Mucosa of descending colon (tissue), 3 donors: ENCODE data around the gene DNAH10. TPM values are rescaled to one million over a fixed set of nuclear protein-coding genes. Genes with fewer than 3 reads are reported as not detected.

Source experiments
- ATAC-seq: fragments of 200-7000 bp; cut with Tn5 transposase; one replicate; pipeline ENCODE4 v1.9.1; 2020; ENCODE audit warnings: mild to moderate bottlenecking, moderate library complexity
- DNase-seq, 3 donors: peaks; one replicate each; pipeline ENCODE4 v3.0.0-alpha.2; 2020
- H3K36me3 ChIP-seq: fragments of 200-600 bp; one replicate; pipeline ENCODE4 v1.8.0; 2021; ENCODE audit warnings: low read depth, mild to moderate bottlenecking
- H3K4me1 ChIP-seq: fragments of 200-600 bp; one replicate; pipeline ENCODE4 v1.8.0; 2021; ENCODE audit warnings: low read depth, mild to moderate bottlenecking
- H3K4me3 ChIP-seq: fragments of 200-600 bp; one replicate; pipeline ENCODE4 v1.8.0; 2021; ENCODE audit warnings: mild to moderate bottlenecking
- H3K9me3 ChIP-seq: fragments of 200-600 bp; one replicate; pipeline ENCODE4 v1.8.0; 2021; ENCODE audit warnings: mild to moderate bottlenecking
- CTCF ChIP-seq: fragments of 200-600 bp; IDR thresholded peaks from one replicate; pipeline ENCODE4 v1.8.0; 2022; ENCODE audit warnings: antibody characterized with exemption, mild to moderate bottlenecking
- intact Hi-C, 2 donors: fragments of 100-400 bp; cut with DNase I in 1 of 2; cut with micrococcal nuclease in 1 of 2; formaldehyde crosslinking; loops; one replicate each; pipeline versions ENCODE4 v1.11.0 to v1.11.1; 2022; cut with DNase I, micrococcal nuclease
- total RNA-seq, 3 donors: library from RNA; stranded (reverse); fragmentation: NEBNext Ultra II Directional in 2 of 3; extraction: Animal tissue kit (Norgen Biotek cat#: 25700) in 2 of 3; gene quantifications; one replicate each; pipeline versions ENCODE4 v1.2.1 to v1.2.4, GENCODE V29; 2021 to 2023
- donor health status: DM: no; HTN: no; CAD: no; lungs with moderate emphysema.
- donor health status: DM: no; HTN: no; CAD: no.
- donor health status: DM: no; HTN: yes; CAD: no.

The DNAH10 gene
- total RNA-seq, 3 donors from 2014 or later = 0.29 to 0.63 (median 0.29) TPM

- H3K9me3 ChIP-seq = no peaks in the 10 kb centered on the region
- intact Hi-C loops = no loop called here
Observed at GRCh38 chr12:123860377-123860776, 98.3 kb downstream of the DNAH10 start.

GRCh38 chr12:123861392-123861791, 99.3 kb downstream of the DNAH10 start:
- DNase-seq = no peak
- no peaks in the 10 kb centered on the region for H3K9me3 ChIP-seq
- no peaks in the 10 kb centered on the region for H3K4me1 ChIP-seq
- TF ChIP-seq CTCF = no peak
- no peak for ATAC-seq
- no peaks in the 10 kb centered on the region for H3K36me3 ChIP-seq
- intact Hi-C loops = no loop called here
- H3K4me3 ChIP-seq = no peak overlapping the region

More at GRCh38 chr12:123860377-123860776, 98.3 kb downstream of the DNAH10 start:
- no peak overlapping the region for H3K4me3 ChIP-seq
- no peak for DNase-seq
- no peak for TF ChIP-seq CTCF
- no peaks in the 10 kb centered on the region for H3K4me1 ChIP-seq
- no peaks in the 10 kb centered on the region for H3K36me3 ChIP-seq
- no peak for ATAC-seq

GRCh38 chr12:123867141-123867540, 105.0 kb downstream of the DNAH10 start:
- H3K4me1 ChIP-seq = no peaks in the 10 kb centered on the region
- DNase-seq (no peak), ATAC-seq (no peak)
- H3K4me3 ChIP-seq = no peak overlapping the region
- no peaks in the 10 kb centered on the region for H3K9me3 ChIP-seq
- no peak for TF ChIP-seq CTCF
- intact Hi-C loops = no loop called here
- no peaks in the 10 kb centered on the region for H3K36me3 ChIP-seq

- H3K36me3 ChIP-seq = no peaks in the 10 kb centered on the region
- no peaks in the 10 kb centered on the region for H3K4me1 ChIP-seq
- H3K4me3 ChIP-seq = no peak overlapping the region
- ATAC-seq = no peak
- no peaks in the 10 kb centered on the region for H3K9me3 ChIP-seq
- no peak for TF ChIP-seq CTCF
- no peak for DNase-seq
- intact Hi-C loops = no loop called here
Observed at GRCh38 chr12:123868791-123869190, 106.7 kb downstream of the DNAH10 start.

- Histone ChIP-seq H3K4me1 (no peaks in the 10 kb centered on the region), H3K36me3 (no peaks in the 10 kb centered on the region), H3K4me3 (no peak overlapping the region), H3K9me3 (no peaks in the 10 kb centered on the region)
- intact Hi-C loops = no loop called here
- ATAC-seq (no peak), DNase-seq (no peak)
- no peak for TF ChIP-seq CTCF
Observed at GRCh38 chr12:123873793-123874192, 111.7 kb downstream of the DNAH10 start.

- Histone ChIP-seq H3K4me1 (no peaks in the 10 kb centered on the region), H3K9me3 (no peaks in the 10 kb centered on the region), H3K4me3 (no peak overlapping the region), H3K36me3 (no peaks in the 10 kb centered on the region)
- no peak for TF ChIP-seq CTCF
- intact Hi-C loops = no loop called here
- ATAC-seq = no peak
- DNase-seq = no peak
Observed at GRCh38 chr12:123877968-123878367, 115.9 kb downstream of the DNAH10 start.
